Transverse colon (tissue), 4 donors: Measurements from ENCODE around the gene ACKR4. TPM values are rescaled to one million over a fixed set of nuclear protein-coding genes. Genes with fewer than 3 reads are reported as not detected.

Experiments used
- DNase-seq: peaks from one replicate; pipeline ENCODE4 v3.0.0-alpha.2; 2019
- H3K27ac ChIP-seq, 4 donors: fragments of 200-600 bp; sonication (generic); 2 replicates each; pipeline ENCODE4 v1.5.1; 2016 to 2018; ENCODE audit warnings: inconsistent platforms in 4 of 4
- H3K27me3 ChIP-seq: fragments of 200-600 bp; sonication (generic); 2 replicates; pipeline ENCODE4 v1.5.1; 2017; ENCODE audit warnings: inconsistent platforms
- H3K36me3 ChIP-seq, 4 donors: fragments of 200-600 bp; sonication (generic); 2 replicates each; pipeline ENCODE4 v1.5.1; 2017 to 2019; ENCODE audit warnings: inconsistent platforms in 4 of 4
- H3K4me1 ChIP-seq, 4 donors: fragments of 200-600 bp; sonication (generic); 2 replicates each; pipeline ENCODE4 v1.5.1; 2017 to 2020; ENCODE audit warnings: inconsistent platforms in 4 of 4
- H3K4me3 ChIP-seq, 4 donors: fragments of 200-600 bp; sonication (generic); 1 replicate in 1 of 4; 2 replicates in 3 of 4; pipeline versions ENCODE4 v1.5.1 to v1.6.1; 2017 to 2019; ENCODE audit warnings: inconsistent platforms in 4 of 4
- H3K9me3 ChIP-seq, 2 donors: fragments of 200-600 bp; sonication (generic); 2 replicates each; pipeline ENCODE4 v1.5.1; 2017 to 2019; ENCODE audit warnings: inconsistent platforms in 2 of 2
- EP300 ChIP-seq: sonication (generic); formaldehyde crosslinking; IDR thresholded peaks from one replicate; pipeline ENCODE4 v1.6.1; 2017; ENCODE audit warnings: antibody characterized with exemption, low read depth
- POLR2A ChIP-seq: fragments of 450-650 bp; IDR thresholded peaks from one replicate; pipeline ENCODE4 v1.6.1; 2016; ENCODE audit warnings: antibody characterized with exemption, mild to moderate bottlenecking, moderate library complexity
- POLR2AphosphoS5 ChIP-seq, 3 donors: sonication (generic); formaldehyde crosslinking; IDR thresholded peaks; one replicate each; pipeline ENCODE4 v1.6.1; 2016; ENCODE audit warnings: antibody characterized with exemption in 3 of 3
- whole genome bisulfite sequencing, 2 donors: methylation state at CpG; one replicate each; pipeline ENCODE4 v1.1.5; 2018; ENCODE audit warnings: low coverage in 1 of 2; 5-methylcytosine and 5-hydroxymethylcytosine counted together
- in situ Hi-C, 4 donors: fragments of 200-750 bp; cut with MboI; loops; one replicate each; pipeline versions ENCODE4 v1.15.0 to v1.15.1; 2017; ENCODE audit warnings: low sequenced_read_pairs in 3 of 4, low pct_ligation_motif_present in 1 of 4, low pct_unique_long_range_greater_than_20kb in 1 of 4
- intact Hi-C: fragments of 100-400 bp; cut with DNase I; formaldehyde crosslinking; loops from one replicate; pipeline ENCODE4 v1.15.1; 2023; ENCODE audit warnings: low total_unique reads
- total RNA-seq, 4 donors: library from RNA; depleted of rRNA; stranded (reverse); fragments of >200 nt; gene quantifications; one replicate each; pipeline ENCODE4 v1.1.0, GENCODE V29; 2016
- TF ChIP-seq, protein P1 (sequence below), 5 experiments: fragments of 200-600 bp in 3 of 5; fragments of 450-650 bp in 2 of 5; sonication (generic) in 3 of 5; IDR thresholded peaks; 1 replicate in 2 of 5; 2 replicates in 3 of 5; pipeline ENCODE4 v1.5.1; 2016 to 2017; ENCODE audit warnings: antibody characterized with exemption in 5 of 5, inconsistent platforms in 3 of 5, mild to moderate bottlenecking in 2 of 5, moderate library complexity in 1 of 5

ACKR4 gene
- total RNA-seq, 4 donors from 2014 or later, result 0.95 to 1.4 TPM; not detected in 2

DNA sequence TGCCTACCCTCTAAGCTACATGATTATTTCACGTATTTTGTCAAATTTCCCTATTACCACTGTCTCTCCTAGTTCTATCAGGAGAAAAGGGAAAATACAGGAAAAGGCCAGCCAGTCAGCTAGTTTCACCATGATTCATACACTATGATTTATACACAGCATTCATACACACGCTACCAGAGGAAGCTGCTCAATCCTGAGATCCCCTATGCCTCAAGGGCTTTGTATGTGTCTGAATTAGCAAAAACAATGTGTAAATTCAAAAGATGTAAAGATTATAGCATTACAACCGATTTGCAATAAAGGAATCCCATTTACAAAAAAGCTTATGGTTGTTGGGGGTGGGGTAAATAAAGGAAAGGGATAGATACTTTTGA lies 3.1 kb upstream of the ACKR4 start:
- in situ Hi-C loops, result no loop called here

DNA sequence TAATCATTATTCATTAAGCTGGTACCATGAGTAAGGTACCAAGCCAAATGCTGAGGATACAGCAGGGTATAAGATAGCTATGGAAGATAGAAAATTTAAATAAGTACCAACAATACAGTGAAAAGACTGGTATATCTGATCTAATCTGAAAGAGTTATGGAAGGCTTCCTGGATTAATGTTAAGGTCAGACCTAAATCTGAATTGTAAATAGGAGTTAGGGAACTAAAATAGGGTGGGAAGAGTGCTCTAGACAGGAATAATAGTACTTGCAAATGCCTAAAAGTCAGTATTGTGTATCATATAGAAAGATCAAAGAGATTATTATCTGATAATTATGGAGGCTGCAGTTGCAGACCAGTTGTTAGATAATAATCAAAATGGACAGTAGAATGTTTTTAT lies 2.6 kb upstream of the ACKR4 start:
- no peaks in the 10 kb centered on the region for H3K9me3 ChIP-seq
- no peak overlapping the region for H3K4me3 ChIP-seq
- intact Hi-C loops (no loop called here), in situ Hi-C loops (no loop called here)
- peaks cover 0 to 13% (median 4%) of the 10 kb centered on the region in 4 donors for H3K4me1 ChIP-seq
- H3K27me3 ChIP-seq, result no peaks in the 10 kb centered on the region
- no peak for TF ChIP-seq EP300
- no peaks in the 10 kb centered on the region for H3K36me3 ChIP-seq
- H3K27ac ChIP-seq, result no peak overlapping the region
- DNase-seq, result no peak

More for the DNA sequence above, 3.1 kb upstream of the ACKR4 start:
- intact Hi-C loops, result no loop called here
- Histone ChIP-seq H3K4me3 (no peak overlapping the region), H3K9me3 (no peaks in the 10 kb centered on the region), H3K27ac (peak overlapping the region in 1 of 4 donors; percentile 0), H3K36me3 (no peaks in the 10 kb centered on the region), H3K27me3 (no peaks in the 10 kb centered on the region), H3K4me1 (peaks cover 0 to 13% (median 4%) of the 10 kb centered on the region in 4 donors)
- no peak for TF ChIP-seq EP300
- TF ChIP-seq POLR2AphosphoS5 (IDR thresholded peaks at IDR 0.05), result no peak
- TF ChIP-seq POLR2A, result no peak
- TF ChIP-seq, protein P1, sequence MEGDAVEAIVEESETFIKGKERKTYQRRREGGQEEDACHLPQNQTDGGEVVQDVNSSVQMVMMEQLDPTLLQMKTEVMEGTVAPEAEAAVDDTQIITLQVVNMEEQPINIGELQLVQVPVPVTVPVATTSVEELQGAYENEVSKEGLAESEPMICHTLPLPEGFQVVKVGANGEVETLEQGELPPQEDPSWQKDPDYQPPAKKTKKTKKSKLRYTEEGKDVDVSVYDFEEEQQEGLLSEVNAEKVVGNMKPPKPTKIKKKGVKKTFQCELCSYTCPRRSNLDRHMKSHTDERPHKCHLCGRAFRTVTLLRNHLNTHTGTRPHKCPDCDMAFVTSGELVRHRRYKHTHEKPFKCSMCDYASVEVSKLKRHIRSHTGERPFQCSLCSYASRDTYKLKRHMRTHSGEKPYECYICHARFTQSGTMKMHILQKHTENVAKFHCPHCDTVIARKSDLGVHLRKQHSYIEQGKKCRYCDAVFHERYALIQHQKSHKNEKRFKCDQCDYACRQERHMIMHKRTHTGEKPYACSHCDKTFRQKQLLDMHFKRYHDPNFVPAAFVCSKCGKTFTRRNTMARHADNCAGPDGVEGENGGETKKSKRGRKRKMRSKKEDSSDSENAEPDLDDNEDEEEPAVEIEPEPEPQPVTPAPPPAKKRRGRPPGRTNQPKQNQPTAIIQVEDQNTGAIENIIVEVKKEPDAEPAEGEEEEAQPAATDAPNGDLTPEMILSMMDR (IDR thresholded peaks at IDR 0.05), result no peak
- DNase-seq, result no peak
- WGBS, 2 donors, result 71 to 74% methylated on average over 3 of the region's 3 CpGs

DNA sequence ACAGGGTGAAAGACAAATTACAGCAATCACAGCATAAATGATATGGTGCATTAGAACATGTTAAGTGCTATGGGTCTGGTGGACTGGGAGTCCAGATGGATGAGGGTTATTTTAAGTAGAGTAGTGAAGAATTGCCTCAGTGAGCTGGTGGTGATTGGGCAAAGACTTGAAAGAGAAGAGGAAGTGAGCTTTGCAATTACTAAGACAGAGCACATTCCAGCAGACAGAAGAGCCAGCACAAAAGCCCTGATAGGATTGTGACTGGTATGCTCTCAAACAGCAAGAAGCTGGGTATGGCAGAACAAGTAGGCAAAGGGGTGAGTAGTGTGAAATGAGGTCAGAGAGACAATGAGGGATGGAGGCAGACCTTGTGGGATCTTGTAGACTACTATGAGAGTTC lies 2.1 kb upstream of the ACKR4 start:
- Histone ChIP-seq H3K27me3 (no peaks in the 10 kb centered on the region), H3K27ac (no peak overlapping the region), H3K4me3 (no peak overlapping the region), H3K9me3 (no peaks in the 10 kb centered on the region), H3K36me3 (no peaks in the 10 kb centered on the region), H3K4me1 (peaks cover 0 to 13% (median 4%) of the 10 kb centered on the region in 4 donors)
- in situ Hi-C loops (no loop called here), intact Hi-C loops (no loop called here)
- TF ChIP-seq POLR2AphosphoS5 (IDR thresholded peaks at IDR 0.05) (no peak), EP300 (no peak), POLR2A (no peak)
- TF ChIP-seq, protein P1 (IDR thresholded peaks at IDR 0.05), result no peak
- no peak for DNase-seq

DNA sequence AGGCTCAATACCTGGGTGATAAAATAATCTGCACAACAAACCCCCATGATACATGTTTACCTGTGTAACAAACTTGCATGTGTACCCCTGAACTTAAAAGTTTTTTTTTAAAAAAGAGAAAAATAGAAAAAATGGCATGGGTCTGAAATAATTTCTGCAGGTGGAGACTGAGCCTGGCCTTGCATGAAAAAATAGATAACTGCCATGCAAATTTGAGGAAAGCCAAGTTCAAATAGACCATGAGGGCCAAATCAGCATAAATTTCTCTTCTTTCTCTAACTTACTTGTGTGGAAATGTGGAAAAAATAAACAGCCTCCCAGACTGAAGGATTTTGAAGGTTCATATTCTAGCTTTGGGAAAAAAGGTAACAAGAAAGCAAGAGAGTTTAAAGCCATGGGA lies 744 bp upstream of the ACKR4 start:
- TF ChIP-seq POLR2A, result no peak
- TF ChIP-seq, protein P1 (IDR thresholded peaks at IDR 0.05), result no peak
- no peak for TF ChIP-seq POLR2AphosphoS5 (IDR thresholded peaks at IDR 0.05)
- no peak for TF ChIP-seq EP300
- no peaks in the 10 kb centered on the region for H3K36me3 ChIP-seq
- no peak overlapping the region for H3K4me3 ChIP-seq
- DNase-seq, result no peak
- no peaks in the 10 kb centered on the region for H3K27me3 ChIP-seq
- in situ Hi-C loops, result no loop called here
- intact Hi-C loops, result no loop called here
- peak overlapping the region in 1 of 4 donors; percentile 31 for H3K27ac ChIP-seq
- no peaks in the 10 kb centered on the region for H3K9me3 ChIP-seq
- H3K4me1 ChIP-seq, result peaks cover 0 to 13% (median 4%) of the 10 kb centered on the region in 4 donors

DNA sequence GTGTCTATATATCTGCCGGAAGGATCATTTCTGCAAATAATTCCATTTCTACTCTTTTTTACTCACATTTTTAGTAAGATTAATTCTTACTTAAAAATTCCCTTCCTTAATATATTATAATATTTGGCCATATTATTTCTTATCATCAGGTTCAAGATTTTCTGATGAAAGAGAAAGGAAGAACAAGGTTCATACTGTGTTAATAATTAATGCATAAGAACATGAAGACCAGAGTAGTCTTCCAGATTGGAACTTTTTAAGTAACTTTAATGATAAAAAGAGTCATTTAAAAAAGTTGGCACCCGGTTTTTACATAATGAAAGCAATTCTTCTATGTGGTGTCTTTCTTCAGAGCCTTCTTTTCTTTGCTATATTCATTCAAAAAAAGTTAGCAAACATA lies 590 bp downstream of the ACKR4 start:
- in situ Hi-C loops, result no loop called here
- TF ChIP-seq POLR2AphosphoS5 (IDR thresholded peaks at IDR 0.05), result no peak
- TF ChIP-seq, protein P1 (IDR thresholded peaks at IDR 0.05), result no peak
- TF ChIP-seq POLR2A, result no peak
- no peak for TF ChIP-seq EP300
- DNase-seq, result no peak

More for the DNA sequence above, 590 bp downstream of the ACKR4 start:
- no peaks in the 10 kb centered on the region for H3K27me3 ChIP-seq
- peak overlapping the region in 1 of 4 donors; percentile 31 for H3K27ac ChIP-seq
- H3K4me3 ChIP-seq, result peak overlapping the region in 2 of 4 donors; percentile 16 to 26
- intact Hi-C loops, result no loop called here
- H3K9me3 ChIP-seq, result no peaks in the 10 kb centered on the region
- no peaks in the 10 kb centered on the region for H3K36me3 ChIP-seq
- H3K4me1 ChIP-seq, result peaks cover 0 to 13% (median 4%) of the 10 kb centered on the region in 4 donors
- WGBS, 2 donors, result 62 to 70% methylated on average over 2 of the region's 2 CpGs
